CD4-positive, alpha-beta T cell treated with Interleukin-21 for 1 hour (primary cell): ENCODE results near the gene HCRTR2.
"Not testable (repeated sequence)": the region's sequence is repeated elsewhere in the genome, so short reads cannot be mapped to it uniquely, and the experiment has no call there.

ENCODE experiments used
- DNase-seq: peaks from one replicate; pipeline ENCODE4 v3.0.0-alpha.2; 2020

HCRTR2 gene

GRCh38 chr6:55174211-55175026, at the start of gene HCRTR2:
TSS of gene HCRTR2 (plus strand) at chr6:55174515. CDS start at chr6:55174588, 73 bp downstream.
- DNase-seq = no peak

GRCh38 chr6:55130806-55131324, 43.5 kb upstream of the HCRTR2 start:
- DNase-seq = no peak

GRCh38 chr6:55131616-55132015, 42.7 kb upstream of the HCRTR2 start:
- no peak for DNase-seq

GRCh38 chr6:55136916-55137315, 37.4 kb upstream of the HCRTR2 start:
- no peak for DNase-seq

- DNase-seq = no peak
These were observed 36.2 kb upstream of the HCRTR2 start for GRCh38 chr6:55137929-55138693.

GRCh38 chr6:55141611-55142010, 32.7 kb upstream of the HCRTR2 start:
- DNase-seq = no peak

- DNase-seq = no peak
These were observed 31.7 kb upstream of the HCRTR2 start for GRCh38 chr6:55142610-55143009.

GRCh38 chr6:55153284-55153683, 21.0 kb upstream of the HCRTR2 start:
- no peak for DNase-seq

- not testable (repeated sequence) for DNase-seq
These were observed 15.5 kb upstream of the HCRTR2 start for GRCh38 chr6:55158784-55159183.

- no peak for DNase-seq
These were observed 6.5 kb upstream of the HCRTR2 start for GRCh38 chr6:55167860-55168259.

GRCh38 chr6:55175078-55176049, 1.0 kb downstream of the HCRTR2 start:
- DNase-seq = no peak

GRCh38 chr6:55176958-55177357, 2.6 kb downstream of the HCRTR2 start:
- DNase-seq = no peak

GRCh38 chr6:55180258-55180657, 5.9 kb downstream of the HCRTR2 start:
- DNase-seq = no peak

- no peak for DNase-seq
These were observed 7.8 kb downstream of the HCRTR2 start for GRCh38 chr6:55182016-55182650.

GRCh38 chr6:55184782-55185530, 10.6 kb downstream of the HCRTR2 start:
- DNase-seq = no peak

GRCh38 chr6:55198715-55199114, 24.4 kb downstream of the HCRTR2 start:
- DNase-seq = no peak

GRCh38 chr6:55199239-55199638, 24.9 kb downstream of the HCRTR2 start:
- no peak for DNase-seq

- no peak for DNase-seq
These were observed 34.5 kb downstream of the HCRTR2 start for GRCh38 chr6:55208478-55209458.

- no peak for DNase-seq
These were observed 36.6 kb downstream of the HCRTR2 start for GRCh38 chr6:55210952-55211351.

- no peak for DNase-seq
These were observed 37.8 kb downstream of the HCRTR2 start for GRCh38 chr6:55212156-55212555.
